GM12878 (cell line): ENCODE measurements around the gene NSD2. TPM values are rescaled to one million over a fixed set of nuclear protein-coding genes. Genes with fewer than 3 reads are reported as not detected.

Experiments used
- ATAC-seq: fragments of 200-7000 bp; cut with Tn5 transposase; 3 replicates; pipeline ENCODE4 v1.9.1; 2020; ENCODE audit warnings: mild to moderate bottlenecking, moderate library complexity
- BruUV-seq: library from RNA; stranded (reverse); fragments of 400-500 nt; replicated peaks from 2 replicates; lab custom pipeline; 2021; lab: Mats Ljungman, UMichigan
- CTCF ChIA-PET: fragments of 300-600 bp; sonication (Branson Sonifier 250); formaldehyde crosslinking; extraction: SDS; loops from one replicate; lab custom pipeline; 2021; ENCODE audit warnings: inconsistent platforms; lab: Yijun Ruan, JAX
- POLR2A ChIA-PET: fragments of 350-600 bp; formaldehyde crosslinking; extraction: SDS; loops from one replicate; lab custom pipeline; 2021; ENCODE audit warnings: inconsistent platforms; lab: Charles Lee
- RAD21 ChIA-PET: fragments of 300-600 bp; sonication (Branson Sonifier 250); formaldehyde crosslinking; loops from one replicate; lab custom pipeline; 2023; ENCODE audit warnings: antibody characterized with exemption; ENCODE audit not compliant: unreplicated experiment; lab: Charles Lee
- SMC1A ChIA-PET: fragments of 300-600 bp; sonication (Branson Sonifier 250); formaldehyde crosslinking; loops from one replicate; lab custom pipeline; 2023; ENCODE audit not compliant: unreplicated experiment, uncharacterized antibody; lab: Charles Lee
- DNase-seq: peaks from one replicate; pipeline ENCODE4 v3.0.0-alpha.2; 2011; ENCODE audit warnings: low read depth, low spot score
- FAIRE-seq: peaks from 3 replicates; lab custom pipeline; 2011; peaks lifted over from hg19 to GRCh38; lab: Jason Lieb, UNC
- H2AFZ ChIP-seq: 2 replicates; pipeline ENCODE4 v1.6.0; 2011; ENCODE audit warnings: low read depth, low read length, control low read depth; ENCODE audit not compliant: control insufficient read depth
- H3K27ac ChIP-seq: 2 replicates; pipeline ENCODE4 v1.5.1; 2011; ENCODE audit warnings: control low read depth; ENCODE audit not compliant: control insufficient read depth, insufficient read depth
- H3K27me3 ChIP-seq, 2 experiments: replicated peaks in 1 of 2; 2 replicates each; pipeline versions ENCODE4 v1.6.0 to v1.6.1; 2011; ENCODE audit warnings: low read length in 1 of 2; ENCODE audit not compliant: control insufficient read depth in 2 of 2, insufficient read depth in 2 of 2
- H3K36me3 ChIP-seq, 2 experiments: 2 replicates each; pipeline ENCODE4 v1.5.1; 2011; ENCODE audit warnings: low read length in 1 of 2; ENCODE audit not compliant: control insufficient read depth in 2 of 2, insufficient read depth in 2 of 2
- H3K4me1 ChIP-seq: 2 replicates; pipeline ENCODE4 v1.6.1; 2011; ENCODE audit warnings: mild to moderate bottlenecking, low read length, moderate library complexity, mixed read lengths; ENCODE audit not compliant: control insufficient read depth, insufficient read depth
- H3K4me2 ChIP-seq: 2 replicates; pipeline ENCODE4 v1.6.0; 2011; ENCODE audit warnings: control low read depth; ENCODE audit not compliant: control insufficient read depth, insufficient read depth
- H3K4me3 ChIP-seq: fragments of 200-600 bp; sonication (generic); 2 replicates; pipeline ENCODE4 v1.5.1; 2016
- H3K79me2 ChIP-seq: 2 replicates; pipeline ENCODE4 v1.6.0; 2011; ENCODE audit warnings: low read length; ENCODE audit not compliant: control insufficient read depth, insufficient read depth
- H3K9ac ChIP-seq: 2 replicates; pipeline ENCODE4 v1.8.0; 2011; ENCODE audit warnings: low read length, control low read depth, mixed read lengths; ENCODE audit not compliant: control insufficient read depth, insufficient read depth
- H3K9me3 ChIP-seq: replicated peaks from 3 replicates; pipeline ENCODE4 v1.5.1; 2011; ENCODE audit warnings: mild to moderate bottlenecking, low read length; ENCODE audit not compliant: control insufficient read depth, insufficient read depth
- H4K20me1 ChIP-seq: 2 replicates; pipeline ENCODE4 v1.6.0; 2011; ENCODE audit not compliant: control insufficient read depth, insufficient read depth
- BMI1 ChIP-seq: fragments of 450-650 bp; IDR thresholded peaks from 2 replicates; pipeline ENCODE4 v1.6.1; 2016; ENCODE audit warnings: mild to moderate bottlenecking, moderate library complexity, borderline replicate concordance
- E4F1 ChIP-seq: fragments of 450-650 bp; IDR thresholded peaks from 2 replicates; pipeline ENCODE4 v1.6.1; 2018; ENCODE audit warnings: borderline replicate concordance, mild to moderate bottlenecking; ENCODE audit not compliant: partially characterized antibody
- KAT2A ChIP-seq: conservative IDR thresholded peaks from 2 replicates; pipeline ENCODE4 v1.6.1; 2011; ENCODE audit warnings: low read depth, low read length; ENCODE audit not compliant: control insufficient read depth
- MEF2A ChIP-seq: IDR thresholded peaks from 2 replicates; pipeline ENCODE4 v1.6.1; 2011; ENCODE audit warnings: low read depth, mild to moderate bottlenecking, low read length, moderate library complexity; ENCODE audit not compliant: insufficient read depth
- MYC ChIP-seq: IDR thresholded peaks from 2 replicates; pipeline ENCODE4 v1.6.1; 2011; ENCODE audit warnings: mild to moderate bottlenecking, low read length, moderate library complexity, inconsistent platforms; ENCODE audit not compliant: insufficient read depth, insufficient replicate concordance, insufficient read length, severe bottlenecking
- NBN ChIP-seq: fragments of 450-650 bp; IDR thresholded peaks from 2 replicates; pipeline ENCODE4 v1.6.1; 2016
- PAX8 ChIP-seq: fragments of 450-650 bp; IDR thresholded peaks from 2 replicates; pipeline ENCODE4 v1.6.1; 2017; ENCODE audit warnings: mild to moderate bottlenecking, moderate library complexity
- RFX5 ChIP-seq: IDR thresholded peaks from 2 replicates; pipeline ENCODE4 v1.6.1; 2011; ENCODE audit warnings: low read depth, low read length, improper control_type of control experiment
- SUZ12 ChIP-seq: fragments of 200-600 bp; sonication (generic); IDR thresholded peaks from one replicate; pipeline ENCODE4 v1.6.1; 2018; ENCODE audit warnings: antibody characterized with exemption, mild to moderate bottlenecking; ENCODE audit not compliant: unreplicated experiment
- ZNF592 ChIP-seq: fragments of 450-650 bp; IDR thresholded peaks from 2 replicates; pipeline ENCODE4 v1.6.1; 2017; ENCODE audit warnings: mild to moderate bottlenecking, moderate library complexity
- WGBS: methylation state at CpG from one replicate; pipeline ENCODE4 v1.1.6; 2016; ENCODE audit warnings: low lambda C conversion rate; ENCODE audit not compliant: insufficient replicate concordance, insufficient coverage; ENCODE audit errors: missing lambda C conversion rate; 5-methylcytosine and 5-hydroxymethylcytosine counted together
- in situ Hi-C: fragments of 300-500 bp; cut with MboI; formaldehyde crosslinking; loops from 9 replicates; pipeline ENCODE4 v1.14.3; 2018; ENCODE audit warnings: mixed read lengths
- intact Hi-C: fragments of 100-400 bp; cut with micrococcal nuclease; formaldehyde crosslinking; loops from one replicate; pipeline ENCODE4 v1.14.2; 2022; ENCODE audit not compliant: unreplicated experiment
- polyA plus RNA-seq, 11 experiments: library from polyadenylated mRNA; depleted of rRNA in 4 of 11; unstranded in 6 of 11; stranded (reverse) in 5 of 11; fragments of >200 nt; fragmentation: Nextera tagmentation in 4 of 11; fragmentation: Illumina TruSeq in 1 of 11; extraction: Ambion mirVana in 4 of 11; extraction: Trizol in 1 of 11; gene quantifications; 1 replicate in 1 of 11; 2 replicates in 10 of 11; pipeline versions ENCODE4 v1.2.1 to v1.2.3, GENCODE V29; 2011 to 2016; ENCODE audit warnings: inconsistent platforms in 2 of 11, missing spikeins in 2 of 11, low read depth in 1 of 11
- total RNA-seq, 4 experiments: library from RNA; depleted of rRNA in 3 of 4; stranded (reverse); fragments of >200 nt in 3 of 4; fragmentation: Illumina TruSeq in 1 of 4; extraction: Trizol in 1 of 4; gene quantifications; 2 replicates each; pipeline versions ENCODE4 v1.2.1 to v1.2.3, GENCODE V29; 2013 to 2021

Gene NSD2
- total and polyA plus RNA-seq, 10 of the 15 experiments (the other 5 are each of a cell fraction or from before 2014, with no cell fraction given), result 8.6 to 139 (median 67.2) TPM

GRCh38 chr4:1821679-1822567 lies 49.3 kb upstream of the NSD2 start (continued):
- TF ChIP-seq SUZ12, result no peak
- no peak for TF ChIP-seq BMI1
- TF ChIP-seq PAX8, result no peak
- TF ChIP-seq KAT2A, result no peak
- no peak for TF ChIP-seq MYC

GRCh38 chr4:1822568-1823544 lies 48.3 kb upstream of the NSD2 start:
- ChIA-PET SMC1A (no interaction called here), CTCF (interaction anchor here (1.5 kb wide), 1 partner anchor 77 kb away, joined by 4 read pairs; no protein-coding TSS in a partner anchor), RAD21 (no interaction called here), POLR2A (interaction anchor here (1.4 kb wide), 1 partner anchor 11 kb away, joined by 3 read pairs; no protein-coding TSS in a partner anchor)
- ATAC-seq, result no peak
- no peak overlapping the region for H3K4me2 ChIP-seq
- no peaks in the 10 kb centered on the region for H3K79me2 ChIP-seq
- H3K27ac ChIP-seq, result no peak overlapping the region
- intact Hi-C loops (no loop called here), in situ Hi-C loops (no loop called here)
- no peak for DNase-seq
- no peak overlapping the region for H3K9ac ChIP-seq
- peaks cover 19 to 34% of the 10 kb centered on the region in 2 experiments; a peak in 3 of 4 replicates for H3K36me3 ChIP-seq
- no peaks in the 10 kb centered on the region for H3K9me3 ChIP-seq
- WGBS, result 90% methylated on average over 30 of the region's 37 CpGs
- H4K20me1 ChIP-seq, result no peaks in the 10 kb centered on the region
- no peaks in the 10 kb centered on the region for H3K27me3 ChIP-seq
- H3K4me1 ChIP-seq, result no peaks in the 10 kb centered on the region
- BruUV-seq, result no TSS peak
- H3K4me3 ChIP-seq, result no peak overlapping the region
- FAIRE-seq, result no peak
- H2AFZ ChIP-seq, result no peak overlapping the region
- TF ChIP-seq ZNF592 (no peak), MEF2A (no peak), E4F1 (no peak), RFX5 (no peak), NBN (no peak), BMI1 (no peak)
